ENCODE results near the gene ELP2. TPM values are rescaled to one million over a fixed set of nuclear protein-coding genes. Genes with fewer than 3 reads are reported as not detected.

The ELP2 gene
- polyA plus RNA-seq, 1 donor from 2014 or later: 83.6 TPM

GRCh38 chr18:36153771-36154170, 24.1 kb downstream of the ELP2 start:
- no peak overlapping the region for H3K27ac ChIP-seq (ENCODE audit: low read length)
- H3K79me2 ChIP-seq (replicated peaks; ENCODE audit: insufficient read depth, low read length): no peaks in the 10 kb centered on the region
- H3K36me3 ChIP-seq (ENCODE audit: insufficient read depth, low read length): peaks cover 3% of the 10 kb centered on the region
- no peaks in the 10 kb centered on the region for H3K9me3 ChIP-seq (ENCODE audit: low read length)
- H2AFZ ChIP-seq (ENCODE audit: low read depth, low read length): no peak overlapping the region
- H3K4me3 ChIP-seq (ENCODE audit: low read length): no peak overlapping the region
- H3K27me3 ChIP-seq (ENCODE audit: insufficient read depth, low read depth, low read length): no peaks in the 10 kb centered on the region
- TF ChIP-seq RAD21 (conservative IDR thresholded peaks at IDR 0.05) (no peak), MXI1 (conservative IDR thresholded peaks at IDR 0.05; ENCODE audit: poor library complexity, severe bottlenecking) (no peak), SMC3 (conservative IDR thresholded peaks at IDR 0.05; ENCODE audit: poor library complexity) (no peak), EP300 (conservative IDR thresholded peaks at IDR 0.05; ENCODE audit: poor library complexity, severe bottlenecking) (no peak), REST (IDR thresholded peaks at IDR 0.05; ENCODE audit: borderline replicate concordance) (no peak), EZH2 (IDR thresholded peaks at IDR 0.05; ENCODE audit: borderline replicate concordance, insufficient read depth, low read length, poor library complexity, severe bottlenecking) (no peak), POLR2AphosphoS5 (IDR thresholded peaks at IDR 0.05) (no peak), TAF1 (IDR thresholded peaks at IDR 0.05; ENCODE audit: low read depth) (no peak), CTCF (IDR thresholded peaks at IDR 0.05; ENCODE audit: poor library complexity, severe bottlenecking) (no peak)
- no peaks in the 10 kb centered on the region for H3K9me2 ChIP-seq (ENCODE audit: insufficient read depth, low read length)
- H3F3A ChIP-seq (ENCODE audit: insufficient read depth, low read length, poor library complexity, severe bottlenecking): no peaks in the 10 kb centered on the region
- H4K20me1 ChIP-seq (ENCODE audit: insufficient read depth): no peaks in the 10 kb centered on the region
- no peak overlapping the region for H3K4me2 ChIP-seq (ENCODE audit: low read length)
- no peak overlapping the region for H3K9ac ChIP-seq (ENCODE audit: low read length)

- Histone ChIP-seq H3F3A (ENCODE audit: insufficient read depth, low read length, poor library complexity, severe bottlenecking) (no peaks in the 10 kb centered on the region), H3K9ac (ENCODE audit: low read length) (no peak overlapping the region), H3K27ac (ENCODE audit: low read length) (no peak overlapping the region), H3K9me3 (ENCODE audit: low read length) (no peaks in the 10 kb centered on the region), H4K20me1 (ENCODE audit: insufficient read depth) (no peaks in the 10 kb centered on the region), H3K4me2 (ENCODE audit: low read length) (no peak overlapping the region), H3K36me3 (ENCODE audit: insufficient read depth, low read length) (peaks cover 3% of the 10 kb centered on the region), H3K4me3 (ENCODE audit: low read length) (no peak overlapping the region), H3K27me3 (ENCODE audit: insufficient read depth, low read depth, low read length) (no peaks in the 10 kb centered on the region), H3K79me2 (replicated peaks; ENCODE audit: insufficient read depth, low read length) (no peaks in the 10 kb centered on the region), H3K9me2 (ENCODE audit: insufficient read depth, low read length) (no peaks in the 10 kb centered on the region), H2AFZ (ENCODE audit: low read depth, low read length) (no peak overlapping the region)
- TF ChIP-seq SMC3 (conservative IDR thresholded peaks at IDR 0.05; ENCODE audit: poor library complexity): no peak
- TF ChIP-seq REST (IDR thresholded peaks at IDR 0.05; ENCODE audit: borderline replicate concordance): no peak
- TF ChIP-seq POLR2AphosphoS5 (IDR thresholded peaks at IDR 0.05): no peak
- TF ChIP-seq TAF1 (IDR thresholded peaks at IDR 0.05; ENCODE audit: low read depth): no peak
- TF ChIP-seq EP300 (conservative IDR thresholded peaks at IDR 0.05; ENCODE audit: poor library complexity, severe bottlenecking): no peak
- no peak for TF ChIP-seq MXI1 (conservative IDR thresholded peaks at IDR 0.05; ENCODE audit: poor library complexity, severe bottlenecking)
- no peak for TF ChIP-seq EZH2 (IDR thresholded peaks at IDR 0.05; ENCODE audit: borderline replicate concordance, insufficient read depth, low read length, poor library complexity, severe bottlenecking)
- no peak for TF ChIP-seq RAD21 (conservative IDR thresholded peaks at IDR 0.05)
- TF ChIP-seq CTCF (IDR thresholded peaks at IDR 0.05; ENCODE audit: poor library complexity, severe bottlenecking): no peak
Measured at GRCh38 chr18:36155851-36156757, 26.4 kb downstream of the ELP2 start.

Data from neural cell (in vitro differentiated cells).